Kidney epithelial cell (primary cell): ENCODE results near the gene MAGI1. TPM values are rescaled to one million over a fixed set of nuclear protein-coding genes. Genes with fewer than 3 reads are reported as not detected.

Source experiments
- DNase-seq: peaks from one replicate; pipeline ENCODE4 v3.0.0-alpha.2; 2010; ENCODE audit warnings: low read depth
- H3K27me3 ChIP-seq: 2 replicates; pipeline ENCODE4 v1.6.0; 2011; ENCODE audit warnings: low read length; ENCODE audit not compliant: control insufficient read depth, insufficient read depth
- H3K36me3 ChIP-seq: 2 replicates; pipeline ENCODE4 v1.5.1; 2011; ENCODE audit warnings: low read length; ENCODE audit not compliant: control insufficient read depth, insufficient read depth
- H3K4me3 ChIP-seq: 2 replicates; pipeline ENCODE4 v1.5.1; 2011; ENCODE audit warnings: low read depth, mild to moderate bottlenecking, control low read depth, low read length
- total RNA-seq: library from RNA; depleted of rRNA; stranded (reverse); fragments of >200 nt; gene quantifications from 2 replicates; pipeline ENCODE4 v1.2.3, GENCODE V29; 2015
- TF ChIP-seq, protein P1 (sequence below): IDR thresholded peaks from 2 replicates; pipeline ENCODE4 v1.5.1; 2011; ENCODE audit warnings: mild to moderate bottlenecking, moderate library complexity, low read length, control low read depth, inconsistent platforms; ENCODE audit not compliant: insufficient read depth, poor library complexity, severe bottlenecking

The MAGI1 gene
- total RNA-seq, 1 donor from 2014 or later = 15.8 TPM

DNA sequence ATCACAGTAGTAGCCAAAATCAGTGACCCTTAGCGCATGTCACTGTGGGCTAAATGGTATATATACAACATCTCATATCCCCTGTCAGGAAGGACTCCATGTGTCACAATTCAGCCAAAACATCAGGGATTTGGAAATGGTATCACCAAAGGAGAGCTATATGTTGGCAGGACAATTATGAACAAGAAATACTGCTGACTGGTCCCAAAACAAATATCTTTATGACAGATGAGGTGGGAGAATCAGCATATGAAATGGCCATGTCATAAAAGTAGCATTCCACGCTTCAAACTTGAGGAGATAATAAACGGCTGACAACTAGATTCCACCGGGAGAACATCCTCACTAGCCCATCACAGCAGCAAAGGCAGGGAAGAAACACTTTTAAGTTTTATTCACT is 158.4 kb downstream of the MAGI1 start:
- TF ChIP-seq, protein P1, sequence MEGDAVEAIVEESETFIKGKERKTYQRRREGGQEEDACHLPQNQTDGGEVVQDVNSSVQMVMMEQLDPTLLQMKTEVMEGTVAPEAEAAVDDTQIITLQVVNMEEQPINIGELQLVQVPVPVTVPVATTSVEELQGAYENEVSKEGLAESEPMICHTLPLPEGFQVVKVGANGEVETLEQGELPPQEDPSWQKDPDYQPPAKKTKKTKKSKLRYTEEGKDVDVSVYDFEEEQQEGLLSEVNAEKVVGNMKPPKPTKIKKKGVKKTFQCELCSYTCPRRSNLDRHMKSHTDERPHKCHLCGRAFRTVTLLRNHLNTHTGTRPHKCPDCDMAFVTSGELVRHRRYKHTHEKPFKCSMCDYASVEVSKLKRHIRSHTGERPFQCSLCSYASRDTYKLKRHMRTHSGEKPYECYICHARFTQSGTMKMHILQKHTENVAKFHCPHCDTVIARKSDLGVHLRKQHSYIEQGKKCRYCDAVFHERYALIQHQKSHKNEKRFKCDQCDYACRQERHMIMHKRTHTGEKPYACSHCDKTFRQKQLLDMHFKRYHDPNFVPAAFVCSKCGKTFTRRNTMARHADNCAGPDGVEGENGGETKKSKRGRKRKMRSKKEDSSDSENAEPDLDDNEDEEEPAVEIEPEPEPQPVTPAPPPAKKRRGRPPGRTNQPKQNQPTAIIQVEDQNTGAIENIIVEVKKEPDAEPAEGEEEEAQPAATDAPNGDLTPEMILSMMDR = no peak
- no peaks in the 10 kb centered on the region for H3K27me3 ChIP-seq
- no peak for DNase-seq

DNA sequence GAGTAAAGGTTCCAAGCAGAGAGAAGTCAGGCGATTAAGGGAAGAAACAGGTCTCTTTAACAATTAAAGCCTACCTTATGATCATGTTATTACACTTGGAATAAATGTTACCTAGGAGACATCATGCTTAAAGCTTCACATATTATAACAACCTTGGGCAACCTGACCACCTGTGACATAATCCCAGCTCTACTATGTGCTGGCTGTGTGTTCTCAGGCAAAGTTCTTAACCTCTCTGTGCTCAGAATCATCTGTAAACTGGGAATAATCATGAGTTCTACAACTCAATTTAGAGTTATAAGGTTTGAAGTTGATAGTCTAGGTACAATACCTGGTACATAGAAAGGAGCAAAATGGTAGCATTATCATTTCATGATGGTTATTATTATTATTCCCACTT is 159.3 kb downstream of the MAGI1 start:
- TF ChIP-seq, protein P1 = no peak
- H3K27me3 ChIP-seq = no peaks in the 10 kb centered on the region
- H3K4me3 ChIP-seq = no peak overlapping the region
- DNase-seq = no peak
- no peaks in the 10 kb centered on the region for H3K36me3 ChIP-seq

More for the DNA sequence above, 158.4 kb downstream of the MAGI1 start:
- H3K4me3 ChIP-seq = no peak overlapping the region
- H3K36me3 ChIP-seq = no peaks in the 10 kb centered on the region

DNA sequence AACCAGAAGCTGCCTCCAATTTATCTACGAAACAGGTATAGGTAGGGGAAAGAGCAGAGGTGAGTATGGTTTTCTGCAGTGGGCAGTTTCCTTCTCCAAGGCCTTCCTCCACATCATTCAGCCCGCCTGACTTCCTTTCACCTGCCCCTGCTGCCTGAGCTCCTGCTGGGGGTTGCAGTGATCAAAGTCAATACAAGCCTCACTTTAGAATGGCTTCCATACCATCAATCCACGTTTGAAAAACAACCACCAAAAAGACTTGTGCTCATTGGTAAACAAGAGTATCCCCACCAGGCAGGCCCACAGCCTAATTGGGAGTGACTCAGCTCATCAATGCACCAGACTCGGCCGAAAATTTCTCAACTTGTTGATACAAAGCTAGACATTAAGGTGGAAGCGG is 159.9 kb downstream of the MAGI1 start:
- no peak for DNase-seq
- no peaks in the 10 kb centered on the region for H3K36me3 ChIP-seq
- TF ChIP-seq, protein P1 = no peak
- H3K4me3 ChIP-seq = no peak overlapping the region
- no peaks in the 10 kb centered on the region for H3K27me3 ChIP-seq

DNA sequence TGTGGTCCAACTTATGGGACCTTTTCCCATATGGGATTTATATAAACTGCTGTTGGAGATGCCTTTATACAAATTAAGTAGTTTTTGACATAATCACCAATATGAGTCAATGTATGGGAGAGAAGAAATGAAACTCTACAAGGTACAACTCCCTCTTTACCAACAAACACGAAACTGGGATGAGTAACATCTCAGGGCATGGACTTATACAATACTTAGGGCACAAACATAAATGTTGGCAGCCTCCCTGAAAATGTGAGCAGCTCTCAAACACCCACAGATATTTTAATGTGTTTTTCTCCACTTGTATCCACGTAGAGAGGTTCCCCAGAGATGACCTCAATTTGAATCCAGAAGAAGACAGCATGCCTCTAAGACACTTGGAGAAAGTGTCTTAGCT is 161.6 kb downstream of the MAGI1 start:
- no peak for DNase-seq
- Histone ChIP-seq H3K36me3 (no peaks in the 10 kb centered on the region), H3K4me3 (no peak overlapping the region), H3K27me3 (no peaks in the 10 kb centered on the region)
- TF ChIP-seq, protein P1 = no peak

DNA sequence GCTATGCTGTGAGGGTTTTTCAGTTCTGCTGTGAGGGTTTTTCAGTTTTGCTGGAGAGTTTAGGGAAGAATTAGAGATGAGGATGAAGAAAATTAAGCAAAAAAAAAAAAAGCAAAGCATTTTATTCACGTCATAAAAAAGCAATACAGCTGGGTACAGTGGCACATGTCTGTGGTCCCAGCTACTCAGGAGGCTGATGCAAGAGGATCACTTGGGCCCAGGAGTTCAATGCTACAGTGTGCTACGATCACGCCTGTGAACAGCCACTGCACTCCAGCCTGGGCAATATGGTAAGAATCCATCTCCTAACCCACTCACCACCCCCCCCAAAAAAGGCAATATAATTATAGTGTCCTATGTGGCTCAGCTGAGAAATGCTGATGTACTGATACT is 162.7 kb downstream of the MAGI1 start:
- H3K27me3 ChIP-seq = no peaks in the 10 kb centered on the region
- H3K36me3 ChIP-seq = no peaks in the 10 kb centered on the region
- TF ChIP-seq, protein P1 = no peak
- H3K4me3 ChIP-seq = no peak overlapping the region
- DNase-seq = no peak

DNA sequence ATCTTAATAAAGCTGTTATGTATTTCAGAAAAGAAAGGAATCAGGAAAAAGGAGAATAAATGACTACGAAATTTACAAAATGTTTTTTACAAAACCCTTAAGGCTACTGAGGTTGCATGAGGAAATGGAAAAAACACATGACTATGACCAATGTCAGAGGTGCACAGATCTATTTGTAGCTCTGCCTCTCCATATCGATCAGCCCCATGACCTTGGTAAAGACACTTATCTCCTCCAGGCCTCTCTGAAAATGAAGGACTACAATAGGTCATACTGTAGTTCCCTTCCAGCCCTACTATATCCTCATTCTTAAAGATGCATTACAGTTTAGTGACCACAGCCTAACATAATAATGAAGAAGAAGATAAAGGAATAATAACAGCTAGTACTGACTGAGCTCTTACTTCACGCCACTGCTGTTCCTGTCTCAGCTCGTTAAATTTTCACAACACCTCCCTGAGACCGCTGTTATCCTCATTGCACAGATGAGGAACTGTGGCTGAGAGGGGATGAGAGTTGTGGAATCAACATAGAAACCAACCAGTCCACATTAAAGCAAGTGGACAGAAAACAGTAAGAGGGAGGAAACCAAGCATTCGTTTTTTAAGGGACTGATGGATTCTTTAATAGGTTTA is 163.2 kb downstream of the MAGI1 start:
- no peaks in the 10 kb centered on the region for H3K27me3 ChIP-seq
- H3K36me3 ChIP-seq = no peaks in the 10 kb centered on the region
- DNase-seq = no peak
- TF ChIP-seq, protein P1 = no peak
- H3K4me3 ChIP-seq = no peak overlapping the region
